Activated T-cell treated with anti-CD3 and anti-CD28 coated beads, Interleukin-2, amount 50 U/mL, for 72 hours (primary cell): ENCODE data around the gene SGTA. TPM values are rescaled to one million over a fixed set of nuclear protein-coding genes. Genes with fewer than 3 reads are reported as not detected.

Source experiments
- ATAC-seq, 2 donors: fragments of 150-1000 bp; cut with Tn5 transposase; replicated peaks in 1 of 2; 2 replicates each; pipeline ENCODE4 v1.10.0; 2021; ENCODE audit warnings: moderate library complexity in 2 of 2, mild to moderate bottlenecking in 1 of 2
- DNase-seq, 2 donors: peaks; one replicate each; pipeline ENCODE4 v3.0.0; 2021 to 2022; ENCODE audit warnings: mixed read lengths in 1 of 2
- H3K27ac Mint-ChIP-seq: one replicate; pipeline ENCODE4 v1.8.0; 2022; ENCODE audit warnings: mild to moderate bottlenecking, moderate library complexity, mixed read lengths
- H3K27me3 Mint-ChIP-seq: one replicate; pipeline ENCODE4 v1.8.0; 2022; ENCODE audit warnings: low read depth, mixed read lengths
- H3K36me3 Mint-ChIP-seq, 2 donors: one replicate each; pipeline ENCODE4 v1.8.0; 2022; ENCODE audit warnings: mixed read lengths in 2 of 2, mild to moderate bottlenecking in 1 of 2; ENCODE audit not compliant: insufficient read depth in 2 of 2
- H3K4me1 Mint-ChIP-seq: one replicate; pipeline ENCODE4 v1.8.0; 2022; ENCODE audit warnings: low read depth, mixed read lengths
- H3K4me3 Mint-ChIP-seq, 2 donors: one replicate each; pipeline ENCODE4 v1.8.0; 2022; ENCODE audit warnings: mild to moderate bottlenecking in 2 of 2, mixed read lengths in 2 of 2, moderate library complexity in 2 of 2
- H3K9me3 Mint-ChIP-seq, 2 donors: one replicate each; pipeline ENCODE4 v1.8.0; 2022; ENCODE audit warnings: mixed read lengths in 2 of 2
- total RNA-seq, 2 donors: library from RNA; stranded (reverse); gene quantifications; one replicate each; pipeline ENCODE4 v1.2.3, GENCODE V29; 2022

Gene SGTA
- total RNA-seq, 2 donors from 2014 or later = 45.1 to 63.7 TPM

DNA sequence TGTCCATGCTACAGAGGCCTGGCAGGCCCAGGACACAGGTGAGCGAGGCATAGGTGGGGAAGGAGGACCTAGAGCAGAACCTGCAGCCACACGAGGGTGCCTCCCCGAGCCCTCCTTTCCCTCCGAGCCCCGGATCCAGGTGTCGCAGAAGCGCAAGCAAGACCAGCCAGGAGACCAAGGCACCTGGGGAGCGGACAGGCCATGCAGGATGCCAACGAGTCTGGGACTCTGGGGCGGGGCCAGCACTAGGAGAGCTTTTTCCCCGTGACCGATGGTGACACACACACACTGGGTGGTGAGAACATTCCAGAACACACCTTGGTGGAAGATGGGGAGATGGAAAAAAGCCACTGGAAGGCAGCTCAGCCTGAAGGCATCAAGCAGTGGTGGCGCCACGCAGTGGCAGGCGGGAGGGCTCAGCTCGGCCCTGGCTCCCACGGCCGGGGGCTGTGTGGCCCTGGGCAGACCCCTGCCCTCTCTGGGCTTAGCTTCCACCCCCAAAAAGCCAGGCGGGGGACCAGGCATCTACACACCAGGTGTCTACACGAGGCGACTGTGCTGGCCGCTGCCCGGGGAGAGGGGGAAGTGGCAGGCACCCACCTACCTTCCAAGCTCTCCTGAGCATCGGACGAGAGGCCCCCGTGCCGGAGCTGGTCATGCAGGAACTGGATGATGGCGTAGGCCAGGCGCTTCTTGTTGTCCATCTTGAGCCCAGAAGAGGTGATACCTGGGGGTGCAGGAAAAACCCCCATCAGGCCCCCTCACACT lies 14.5 kb downstream of the SGTA start:
- ATAC-seq = no peak
- no peaks in the 10 kb centered on the region for H3K4me1 Mint-ChIP-seq
- no peaks in the 10 kb centered on the region for H3K27me3 Mint-ChIP-seq
- H3K36me3 Mint-ChIP-seq = peaks cover 1 to 4% of the 10 kb centered on the region in 2 donors
- no peak overlapping the region for H3K27ac Mint-ChIP-seq
- H3K4me3 Mint-ChIP-seq = no peak overlapping the region
- H3K9me3 Mint-ChIP-seq = no peaks in the 10 kb centered on the region
- DNase-seq = no peak

DNA sequence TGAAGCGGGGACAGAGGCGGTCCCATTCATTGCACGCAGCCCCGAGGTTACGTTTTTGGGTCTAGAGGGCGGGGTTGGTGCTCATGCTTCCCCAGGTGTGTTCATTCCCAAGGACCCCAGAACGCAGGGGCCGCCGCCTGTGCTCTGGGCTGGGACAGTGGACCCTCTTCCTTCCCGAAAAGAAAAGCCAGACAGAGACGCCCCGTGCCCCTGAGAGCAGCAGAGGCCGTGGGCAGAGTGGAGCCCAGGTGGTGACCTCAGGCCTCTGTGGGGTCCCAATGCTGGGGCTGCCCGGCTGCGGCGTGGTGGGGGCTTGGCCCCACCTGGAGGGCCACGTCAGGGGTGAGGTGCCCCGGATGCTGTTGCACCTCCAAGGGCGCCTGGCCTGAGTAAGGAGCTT lies 15.4 kb downstream of the SGTA start:
- ATAC-seq = no peak
- Mint-ChIP-seq H3K27ac (no peak overlapping the region), H3K27me3 (no peaks in the 10 kb centered on the region)

DNA sequence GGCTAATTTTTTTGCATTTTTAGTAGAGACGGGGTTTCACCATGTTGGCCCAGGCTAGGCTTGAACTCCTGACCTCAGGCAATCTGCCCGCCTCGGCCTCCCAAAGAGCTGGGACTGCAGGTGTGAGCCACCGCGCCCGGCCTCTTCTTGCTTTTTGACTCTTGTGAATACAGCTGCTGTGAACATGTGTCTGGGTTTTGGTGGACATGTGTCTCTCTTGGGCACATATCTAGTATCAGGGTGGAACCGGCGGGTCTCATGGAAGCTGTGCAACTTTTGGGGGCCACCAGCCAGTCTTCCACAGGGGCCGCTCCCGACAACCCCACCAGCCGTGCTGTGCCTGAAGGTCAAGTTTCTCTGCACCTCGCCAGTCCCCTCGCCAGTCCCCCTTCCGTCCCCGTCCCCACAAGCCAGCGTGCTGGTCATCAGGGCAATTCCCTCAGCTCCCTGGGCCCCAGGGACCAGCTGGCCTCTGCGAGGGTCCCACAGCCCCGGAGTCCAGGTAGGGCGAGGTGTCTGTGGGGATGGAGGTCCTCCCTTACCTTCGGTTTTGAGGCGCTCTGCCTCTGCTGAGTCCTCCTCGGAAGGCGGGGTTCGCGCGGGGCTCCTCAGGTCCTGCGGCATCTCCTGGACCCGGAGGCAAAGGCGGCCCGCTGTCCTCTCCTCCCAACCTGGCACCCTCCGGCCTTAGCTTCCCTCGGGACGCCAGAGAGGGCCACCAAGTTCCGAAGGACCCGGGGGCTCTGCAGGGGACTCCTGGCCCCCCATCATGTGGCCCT lies 16.3 kb downstream of the SGTA start:
- H3K27ac Mint-ChIP-seq = no peak overlapping the region
- peaks cover 1 to 6% of the 10 kb centered on the region in 2 donors for H3K36me3 Mint-ChIP-seq
- DNase-seq (no peak), ATAC-seq (no peak)
- no peaks in the 10 kb centered on the region for H3K27me3 Mint-ChIP-seq
- no peaks in the 10 kb centered on the region for H3K4me1 Mint-ChIP-seq
- H3K9me3 Mint-ChIP-seq = no peaks in the 10 kb centered on the region
- no peak overlapping the region for H3K4me3 Mint-ChIP-seq

More for the DNA sequence above, 15.4 kb downstream of the SGTA start:
- Mint-ChIP-seq H3K9me3 (no peaks in the 10 kb centered on the region), H3K36me3 (peaks cover 1 to 6% of the 10 kb centered on the region in 2 donors), H3K4me1 (no peaks in the 10 kb centered on the region), H3K4me3 (no peak overlapping the region)
- no peak for DNase-seq

DNA sequence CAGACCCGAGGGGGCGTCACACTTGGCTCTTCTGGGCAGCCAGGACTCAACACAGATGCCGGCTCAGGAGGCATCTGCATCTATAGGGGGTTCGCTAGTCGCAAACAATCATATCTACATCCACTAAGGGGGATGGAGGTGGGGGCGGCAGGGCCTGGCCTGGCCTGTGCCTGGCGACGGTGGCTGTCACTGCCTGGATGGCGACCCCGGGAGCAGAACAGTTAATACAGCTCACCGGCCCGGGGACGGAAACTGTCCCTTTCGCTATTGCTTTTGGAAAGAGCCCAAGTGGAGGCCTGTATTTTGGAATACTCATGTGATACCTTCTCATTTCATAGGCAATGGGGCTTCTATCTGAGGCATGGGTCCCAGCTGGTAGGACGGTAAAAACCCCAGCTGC lies 17.7 kb downstream of the SGTA start:
- DNase-seq (no peak), ATAC-seq (no peak)
- peaks cover 1 to 7% of the 10 kb centered on the region in 2 donors for H3K36me3 Mint-ChIP-seq
- H3K27me3 Mint-ChIP-seq = no peaks in the 10 kb centered on the region
- H3K9me3 Mint-ChIP-seq = no peaks in the 10 kb centered on the region
- H3K4me3 Mint-ChIP-seq = no peak overlapping the region
- H3K4me1 Mint-ChIP-seq = no peaks in the 10 kb centered on the region
- no peak overlapping the region for H3K27ac Mint-ChIP-seq

DNA sequence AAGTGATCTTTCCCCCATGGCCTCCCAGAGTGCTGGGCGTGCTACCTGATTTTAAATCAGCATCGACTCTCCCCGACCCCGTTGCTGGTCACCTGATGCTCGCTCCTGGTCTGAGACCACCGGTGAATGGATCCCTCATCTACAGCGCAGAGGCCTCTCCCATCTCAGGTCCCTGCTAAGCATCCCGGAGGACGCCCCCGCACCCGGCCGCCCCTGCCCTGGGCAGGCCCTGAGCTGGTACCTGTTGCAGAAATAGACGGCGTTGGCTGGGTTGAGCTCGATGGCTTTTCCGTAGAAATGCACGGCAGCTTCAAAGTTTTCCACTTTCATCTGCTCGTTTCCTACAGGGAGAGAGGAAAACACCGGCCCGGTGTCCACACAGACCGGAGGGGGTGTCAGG lies 18.1 kb downstream of the SGTA start:
- DNase-seq (no peak), ATAC-seq (no peak)
- no peak overlapping the region for H3K4me3 Mint-ChIP-seq
- no peak overlapping the region for H3K27ac Mint-ChIP-seq
- H3K36me3 Mint-ChIP-seq = peaks cover 1 to 7% of the 10 kb centered on the region in 2 donors
- H3K4me1 Mint-ChIP-seq = no peaks in the 10 kb centered on the region
- H3K27me3 Mint-ChIP-seq = no peaks in the 10 kb centered on the region
- H3K9me3 Mint-ChIP-seq = no peaks in the 10 kb centered on the region

DNA sequence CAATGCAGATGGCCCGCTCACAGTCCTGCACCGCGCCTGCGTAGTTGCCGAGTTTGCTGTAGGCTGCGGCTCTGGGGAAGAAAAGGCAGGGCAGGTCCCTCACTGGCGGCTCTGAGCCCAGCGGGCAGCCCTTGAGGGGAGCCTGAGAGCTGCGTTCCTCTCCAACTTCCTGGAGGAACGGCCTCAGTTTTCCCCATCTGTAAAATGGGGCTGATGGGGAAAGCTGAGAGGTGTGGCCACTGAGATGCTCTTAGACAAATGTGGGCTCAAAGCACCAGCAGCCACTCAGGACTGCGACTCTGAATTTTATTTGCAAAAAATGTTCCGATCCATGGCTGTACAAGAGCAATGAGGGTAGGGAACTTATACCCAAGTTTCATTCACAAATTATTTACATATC lies 19.4 kb downstream of the SGTA start:
- H3K27me3 Mint-ChIP-seq = no peaks in the 10 kb centered on the region
- peaks cover 1 to 7% of the 10 kb centered on the region in 2 donors for H3K36me3 Mint-ChIP-seq
- H3K4me3 Mint-ChIP-seq = no peak overlapping the region
- no peaks in the 10 kb centered on the region for H3K4me1 Mint-ChIP-seq
- no peak for ATAC-seq
- H3K9me3 Mint-ChIP-seq = no peaks in the 10 kb centered on the region
- DNase-seq = no peak
- no peak overlapping the region for H3K27ac Mint-ChIP-seq

DNA sequence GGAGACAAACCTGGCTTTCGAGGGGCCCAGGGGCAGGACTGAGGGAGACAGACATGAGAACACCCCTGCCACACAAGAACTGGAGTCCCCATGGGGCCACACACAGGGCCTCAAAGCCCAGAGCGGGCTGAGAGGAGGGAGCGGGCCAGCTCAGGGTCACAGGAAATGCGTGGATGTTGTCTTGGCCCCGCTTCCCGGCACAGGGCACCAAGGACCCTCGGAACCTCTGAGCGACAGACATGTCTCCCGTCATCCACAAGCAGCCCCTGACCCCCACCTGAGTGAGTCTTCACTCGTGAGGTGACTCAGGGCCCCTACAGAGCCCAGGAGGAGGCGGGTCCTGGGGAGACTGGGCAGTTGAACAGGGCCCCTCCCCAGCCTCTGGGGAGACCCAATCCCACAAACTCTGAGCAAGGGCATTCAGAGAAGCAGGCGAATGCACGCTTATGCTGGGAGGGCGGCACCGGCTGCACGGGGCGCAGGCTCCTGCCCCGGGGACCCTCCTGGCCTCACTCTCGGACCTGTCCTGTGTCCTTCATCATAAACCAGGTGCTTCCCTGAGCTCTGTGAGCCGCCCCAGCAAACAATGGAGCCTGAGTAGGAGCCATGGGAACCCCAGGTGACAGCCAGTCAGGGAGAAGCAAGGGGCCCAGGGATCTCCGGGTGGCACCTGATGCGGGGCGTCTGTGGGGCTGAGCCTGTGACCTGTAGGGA lies 20.1 kb downstream of the SGTA start:
- peaks cover 1 to 4% of the 10 kb centered on the region in 2 donors for H3K36me3 Mint-ChIP-seq
- no peak overlapping the region for H3K4me3 Mint-ChIP-seq

DNA sequence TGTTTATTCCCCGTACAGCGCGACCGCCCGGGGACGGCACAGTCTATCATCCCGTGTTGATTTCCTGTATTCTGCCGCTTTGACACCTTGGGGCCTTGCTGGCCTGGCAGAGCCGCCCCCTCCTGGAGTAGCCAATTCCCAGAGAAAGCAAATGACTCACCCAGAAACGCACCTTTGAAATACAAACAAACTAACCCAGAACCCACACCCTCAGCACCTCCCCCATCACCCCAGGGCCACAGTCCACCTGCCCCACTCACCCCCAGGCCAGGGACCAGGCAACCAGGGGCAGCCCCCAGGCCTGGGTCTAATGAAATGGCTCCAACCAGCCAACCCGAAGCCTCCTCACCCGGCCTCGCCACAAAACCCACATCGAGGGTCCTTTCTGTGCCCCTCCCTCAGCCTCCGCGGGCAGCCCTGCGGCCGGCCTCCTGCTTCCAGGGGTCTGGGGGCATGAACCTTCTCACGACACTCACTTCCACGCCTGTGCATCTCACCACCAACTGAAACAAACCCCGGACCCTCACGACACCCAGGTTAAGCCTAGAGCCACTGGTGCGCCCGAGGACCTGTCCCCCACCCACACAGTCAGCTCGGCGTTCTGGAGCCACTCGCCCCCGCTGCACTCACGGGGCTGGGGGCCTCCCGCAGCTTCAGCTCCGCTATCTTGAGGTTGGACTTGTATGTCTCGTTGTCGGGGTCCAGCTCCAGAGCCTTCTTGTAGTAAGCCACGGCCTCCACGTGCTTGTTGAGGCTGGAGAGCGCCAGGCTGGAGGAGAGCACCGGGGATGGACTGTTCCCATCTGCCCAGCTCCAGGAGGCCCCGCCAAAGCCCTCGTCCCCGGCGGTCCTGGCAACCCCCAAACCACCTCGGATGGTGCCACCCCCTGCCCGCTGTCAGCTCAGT lies 20.9 kb downstream of the SGTA start:
- Mint-ChIP-seq H3K9me3 (no peaks in the 10 kb centered on the region), H3K27ac (no peak overlapping the region), H3K4me3 (no peak overlapping the region), H3K4me1 (no peaks in the 10 kb centered on the region), H3K27me3 (no peaks in the 10 kb centered on the region), H3K36me3 (peaks cover 1 to 6% of the 10 kb centered on the region in 2 donors)
- DNase-seq (no peak), ATAC-seq (no peak)

More for the DNA sequence above, 20.1 kb downstream of the SGTA start:
- Mint-ChIP-seq H3K27me3 (no peaks in the 10 kb centered on the region), H3K4me1 (no peaks in the 10 kb centered on the region), H3K9me3 (no peaks in the 10 kb centered on the region), H3K27ac (no peak overlapping the region)
- no peak for ATAC-seq
- DNase-seq = no peak

DNA sequence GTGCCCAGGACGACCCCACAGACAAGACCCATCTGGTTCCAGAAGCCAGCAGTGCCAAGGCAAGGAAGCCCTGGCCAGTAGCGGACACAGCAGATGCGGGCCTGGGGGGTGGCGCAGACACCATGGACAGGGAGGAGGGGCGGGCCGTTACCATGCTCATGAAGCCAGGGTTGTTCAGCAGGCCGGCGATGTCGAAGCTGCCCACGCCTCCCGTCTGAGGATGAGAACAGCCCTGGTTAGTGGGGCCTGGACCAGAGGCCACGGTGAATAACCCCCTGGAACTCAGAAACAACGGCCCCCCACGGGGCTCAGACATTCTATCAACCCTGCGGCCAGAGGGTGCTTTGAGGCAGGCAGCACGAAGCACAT lies 21.8 kb downstream of the SGTA start:
- H3K4me3 Mint-ChIP-seq = no peak overlapping the region
- H3K9me3 Mint-ChIP-seq = no peaks in the 10 kb centered on the region

DNA sequence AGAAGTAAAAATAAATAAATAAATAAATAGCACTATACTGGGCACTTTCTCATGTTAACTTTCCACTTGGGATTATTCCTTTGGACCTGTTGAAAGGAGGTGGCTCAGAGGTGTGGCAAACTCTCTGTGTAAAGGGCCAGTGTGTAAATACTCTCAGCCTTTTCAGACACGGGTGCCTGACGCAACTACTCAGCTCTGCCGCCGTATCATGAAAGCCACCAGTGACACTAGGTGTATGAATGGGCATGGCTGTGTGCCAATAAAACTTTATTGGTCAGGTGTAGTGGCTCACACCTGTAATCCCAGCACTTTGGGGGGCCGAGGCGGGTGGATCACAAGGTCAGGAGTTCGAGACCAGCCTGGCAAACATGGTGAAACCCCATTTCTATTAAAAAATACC lies 23.1 kb downstream of the SGTA start:
- H3K9me3 Mint-ChIP-seq = no peaks in the 10 kb centered on the region
- no peak overlapping the region for H3K27ac Mint-ChIP-seq
- ATAC-seq = no peak
- H3K36me3 Mint-ChIP-seq = peaks cover 0 to 9% of the 10 kb centered on the region in 2 donors
- no peak overlapping the region for H3K4me3 Mint-ChIP-seq
- no peaks in the 10 kb centered on the region for H3K27me3 Mint-ChIP-seq
- H3K4me1 Mint-ChIP-seq = no peaks in the 10 kb centered on the region
- no peak for DNase-seq

More for the DNA sequence above, 21.8 kb downstream of the SGTA start:
- no peak overlapping the region for H3K27ac Mint-ChIP-seq
- DNase-seq = no peak
- H3K27me3 Mint-ChIP-seq = no peaks in the 10 kb centered on the region
- no peak for ATAC-seq
- peaks cover 0 to 6% of the 10 kb centered on the region in 2 donors for H3K36me3 Mint-ChIP-seq
- no peaks in the 10 kb centered on the region for H3K4me1 Mint-ChIP-seq

DNA sequence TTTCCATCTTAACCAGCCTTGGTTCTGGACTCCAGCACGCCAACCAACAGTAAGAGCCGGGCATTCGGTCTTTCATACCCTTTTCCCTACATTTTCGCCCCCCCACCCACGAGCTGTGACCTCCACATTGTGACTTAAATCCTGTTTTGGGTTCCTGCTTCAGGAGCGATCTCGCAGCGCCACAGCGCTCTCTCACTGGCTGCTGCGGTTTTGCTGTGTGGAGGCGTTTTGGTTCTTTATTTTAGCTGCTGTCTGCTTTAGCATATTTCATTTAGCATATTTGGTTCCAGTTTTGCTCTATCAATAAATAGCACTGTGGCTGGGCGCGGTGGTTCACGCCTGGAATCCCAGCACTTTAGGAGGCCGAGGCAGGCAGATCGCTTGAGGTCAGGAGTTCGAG lies 23.7 kb downstream of the SGTA start:
- ATAC-seq (peak in 1 of 2 donors; percentile 38), DNase-seq (no peak)
- Mint-ChIP-seq H3K27me3 (no peaks in the 10 kb centered on the region), H3K36me3 (peaks cover 0 to 8% of the 10 kb centered on the region in 2 donors), H3K4me3 (no peak overlapping the region), H3K9me3 (no peaks in the 10 kb centered on the region), H3K27ac (no peak overlapping the region), H3K4me1 (no peaks in the 10 kb centered on the region)

DNA sequence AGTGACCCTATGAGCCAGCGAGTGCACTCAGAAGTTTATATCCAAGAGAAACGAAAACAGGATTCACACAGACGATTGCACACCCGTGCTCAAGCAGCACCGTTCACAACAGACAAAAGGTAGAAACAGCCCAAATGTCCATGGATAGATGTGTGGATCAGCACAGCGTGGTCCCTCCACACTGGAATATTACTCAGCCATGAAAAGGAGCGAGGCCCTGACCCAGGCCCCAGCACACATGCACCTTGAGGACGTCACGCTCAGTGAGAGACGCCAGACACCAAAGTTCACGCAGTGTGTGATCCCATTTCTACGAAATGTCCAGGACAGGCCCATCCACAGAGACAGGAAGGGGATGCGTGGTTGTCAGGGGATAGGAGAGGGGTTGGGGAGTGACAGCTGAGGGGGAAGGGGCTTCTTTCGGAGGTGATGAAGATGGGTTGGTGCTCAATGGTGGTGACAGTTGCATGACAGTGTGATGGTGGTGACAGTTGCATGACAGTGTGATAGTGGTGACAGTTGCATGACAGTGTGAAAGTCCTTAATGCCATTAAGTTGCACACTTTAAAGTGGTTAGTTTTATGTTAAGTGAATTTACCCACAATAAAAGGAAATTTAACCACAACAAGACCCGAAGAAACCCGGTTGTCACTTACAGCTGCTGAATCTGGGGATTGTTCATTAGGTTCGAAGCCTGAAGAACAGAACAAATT lies 24.3 kb downstream of the SGTA start:
- ATAC-seq (peak in 1 of 2 donors; percentile 26), DNase-seq (no peak)
- Mint-ChIP-seq H3K9me3 (no peaks in the 10 kb centered on the region), H3K4me1 (peaks cover 3% of the 10 kb centered on the region), H3K36me3 (peaks cover 0 to 8% of the 10 kb centered on the region in 2 donors), H3K27me3 (no peaks in the 10 kb centered on the region), H3K4me3 (no peak overlapping the region), H3K27ac (no peak overlapping the region)
